ENCODE data around the gene SDF2L1. TPM values are rescaled to one million over a fixed set of nuclear protein-coding genes. Genes with fewer than 3 reads are reported as not detected.
"Not testable (repeated sequence)": the region's sequence is repeated elsewhere in the genome, so short reads cannot be mapped to it uniquely, and the experiment has no call there.

SDF2L1 gene, protein sequence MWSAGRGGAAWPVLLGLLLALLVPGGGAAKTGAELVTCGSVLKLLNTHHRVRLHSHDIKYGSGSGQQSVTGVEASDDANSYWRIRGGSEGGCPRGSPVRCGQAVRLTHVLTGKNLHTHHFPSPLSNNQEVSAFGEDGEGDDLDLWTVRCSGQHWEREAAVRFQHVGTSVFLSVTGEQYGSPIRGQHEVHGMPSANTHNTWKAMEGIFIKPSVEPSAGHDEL
- 29.4 and 33.8 TPM in 2 replicates for total RNA-seq
- long read RNA-seq, partial matches to known transcripts: 0 of 2 reads
- long read RNA-seq, other reads (novel, unspliced or antisense): 0 of 2 reads

DNA sequence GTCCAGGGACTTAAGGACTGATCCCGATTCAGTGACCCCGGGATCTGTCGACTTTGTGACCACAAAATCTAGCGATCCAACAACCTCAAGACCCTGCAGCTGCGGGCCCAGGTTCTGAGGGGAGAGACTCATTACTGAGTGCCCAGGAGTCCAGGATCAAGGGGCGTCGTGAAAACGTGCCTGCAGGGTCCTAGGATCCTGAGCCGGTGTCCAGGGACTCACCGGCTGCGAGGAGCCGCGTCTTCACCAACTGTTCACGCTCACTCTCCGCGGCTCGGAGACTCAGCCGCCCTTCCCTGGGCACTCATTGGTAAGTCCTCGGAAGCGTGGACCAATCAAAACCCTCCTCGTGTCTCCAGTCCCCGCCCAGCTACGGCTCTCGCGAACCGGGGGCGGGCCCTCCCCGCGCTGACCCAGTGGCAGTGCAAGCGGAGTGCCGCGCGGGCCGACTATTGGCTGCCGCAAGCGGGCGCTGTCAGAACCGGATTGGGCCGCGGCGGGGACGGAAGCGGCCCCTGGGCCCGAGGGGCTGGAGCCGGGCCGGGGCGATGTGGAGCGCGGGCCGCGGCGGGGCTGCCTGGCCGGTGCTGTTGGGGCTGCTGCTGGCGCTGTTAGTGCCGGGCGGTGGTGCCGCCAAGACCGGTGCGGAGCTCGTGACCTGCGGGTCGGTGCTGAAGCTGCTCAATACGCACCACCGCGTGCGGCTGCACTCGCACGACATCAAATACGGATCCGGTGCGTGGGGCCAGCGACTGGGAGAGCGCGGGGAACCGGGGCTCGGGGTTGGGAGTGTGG, at the start of gene SDF2L1:
TSS of gene SDF2L1 (plus strand) at position 514 of the 795 bp plus-strand sequence. CDS start at position 549, 35 bp downstream.
- H3K27ac Mint-ChIP-seq (ENCODE audit: unreplicated experiment): peak within 1 kb of the TSS; percentile 78
- TF ChIP-seq, protein P1, sequence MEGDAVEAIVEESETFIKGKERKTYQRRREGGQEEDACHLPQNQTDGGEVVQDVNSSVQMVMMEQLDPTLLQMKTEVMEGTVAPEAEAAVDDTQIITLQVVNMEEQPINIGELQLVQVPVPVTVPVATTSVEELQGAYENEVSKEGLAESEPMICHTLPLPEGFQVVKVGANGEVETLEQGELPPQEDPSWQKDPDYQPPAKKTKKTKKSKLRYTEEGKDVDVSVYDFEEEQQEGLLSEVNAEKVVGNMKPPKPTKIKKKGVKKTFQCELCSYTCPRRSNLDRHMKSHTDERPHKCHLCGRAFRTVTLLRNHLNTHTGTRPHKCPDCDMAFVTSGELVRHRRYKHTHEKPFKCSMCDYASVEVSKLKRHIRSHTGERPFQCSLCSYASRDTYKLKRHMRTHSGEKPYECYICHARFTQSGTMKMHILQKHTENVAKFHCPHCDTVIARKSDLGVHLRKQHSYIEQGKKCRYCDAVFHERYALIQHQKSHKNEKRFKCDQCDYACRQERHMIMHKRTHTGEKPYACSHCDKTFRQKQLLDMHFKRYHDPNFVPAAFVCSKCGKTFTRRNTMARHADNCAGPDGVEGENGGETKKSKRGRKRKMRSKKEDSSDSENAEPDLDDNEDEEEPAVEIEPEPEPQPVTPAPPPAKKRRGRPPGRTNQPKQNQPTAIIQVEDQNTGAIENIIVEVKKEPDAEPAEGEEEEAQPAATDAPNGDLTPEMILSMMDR (conservative IDR thresholded peaks at IDR 0.05): peak; percentile 7
- no peaks in the 10 kb centered on the region for H3K27me3 Mint-ChIP-seq (ENCODE audit: low read depth)
- H3K4me1 Mint-ChIP-seq: peaks cover 35% of the 10 kb centered on the region
- H3K4me3 Mint-ChIP-seq: peak within 1 kb of the TSS; percentile 88
- H3K36me3 Mint-ChIP-seq (ENCODE audit: low read depth): peaks cover 9% of the 10 kb centered on the region
- no peaks in the 10 kb centered on the region for H3K9me3 Mint-ChIP-seq
- DNase-seq (ENCODE audit: low read depth, low spot score): peak; percentile 94

DNA sequence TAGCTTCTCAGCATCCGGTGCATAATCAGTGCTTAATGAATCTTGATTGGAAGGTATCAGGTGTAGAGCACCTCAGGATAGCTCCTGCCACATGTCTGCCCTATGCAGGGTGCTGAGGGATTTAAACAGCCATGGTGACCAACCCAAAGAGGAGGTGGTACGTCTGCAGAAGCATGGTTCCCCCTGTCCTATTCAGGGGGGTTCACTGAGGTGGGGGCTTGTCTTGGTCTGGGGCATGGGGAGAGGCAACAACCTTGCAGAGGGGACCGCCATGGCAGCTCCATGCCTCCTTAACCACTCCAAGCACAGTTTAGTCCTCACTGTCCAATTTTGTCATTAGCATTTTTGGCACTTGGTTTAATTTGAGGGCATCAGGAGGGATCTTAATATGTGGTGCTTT, 49.7 kb upstream of the SDF2L1 start:
- Mint-ChIP-seq H3K4me1 (peaks cover 12% of the 10 kb centered on the region), H3K9me3 (no peaks in the 10 kb centered on the region), H3K27me3 (ENCODE audit: low read depth) (no peaks in the 10 kb centered on the region), H3K36me3 (ENCODE audit: low read depth) (peaks cover 18% of the 10 kb centered on the region), H3K4me3 (no peak overlapping the region), H3K27ac (ENCODE audit: unreplicated experiment) (no peak overlapping the region)
- TF ChIP-seq, protein P1 (conservative IDR thresholded peaks at IDR 0.05): no peak
- no peak for DNase-seq (ENCODE audit: low read depth, low spot score)

DNA sequence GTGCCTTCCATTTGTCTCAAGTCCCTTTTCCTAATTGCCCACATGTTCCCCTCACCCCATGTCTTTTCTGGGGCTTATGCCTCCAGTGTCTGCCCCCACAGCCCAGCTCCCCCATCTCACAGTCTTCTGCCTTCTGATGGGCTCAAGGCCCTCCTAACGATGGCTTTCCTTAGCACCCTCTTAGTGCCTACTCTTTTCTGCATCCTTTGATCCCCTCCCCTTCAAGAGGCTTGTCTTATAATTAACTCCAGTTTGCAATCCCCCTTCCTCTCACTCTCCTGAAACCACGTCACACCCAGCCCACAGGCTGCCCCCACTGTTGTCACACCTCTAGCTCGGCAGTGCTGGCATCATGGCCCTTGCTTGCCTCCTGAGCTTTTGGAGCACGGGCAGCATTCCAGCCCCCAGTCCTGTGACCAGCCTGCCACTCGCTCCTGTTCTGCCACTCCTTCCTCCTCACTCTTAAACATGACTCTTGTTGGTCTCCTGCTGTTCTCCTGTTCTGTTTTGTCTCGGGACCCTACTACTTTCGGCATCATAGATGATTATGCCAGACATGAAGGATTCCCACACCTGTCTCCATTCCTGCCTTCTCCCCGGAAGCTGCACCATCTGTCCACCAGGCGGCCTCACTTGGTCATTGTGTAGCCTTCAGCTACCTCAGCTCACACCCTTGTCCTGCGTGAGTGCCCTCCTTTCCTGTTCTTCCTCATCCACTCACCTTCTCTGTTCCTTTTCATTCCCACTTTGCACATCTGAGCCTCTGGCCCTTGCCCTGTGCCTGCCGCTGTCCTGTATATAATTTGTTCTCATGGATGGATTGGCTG, 48.5 kb upstream of the SDF2L1 start:
- no peaks in the 10 kb centered on the region for H3K27me3 Mint-ChIP-seq (ENCODE audit: low read depth)
- H3K4me3 Mint-ChIP-seq: no peak overlapping the region
- H3K4me1 Mint-ChIP-seq: peaks cover 5% of the 10 kb centered on the region
- DNase-seq (ENCODE audit: low read depth, low spot score): peak; percentile 11
- peaks cover 20% of the 10 kb centered on the region for H3K36me3 Mint-ChIP-seq (ENCODE audit: low read depth)
- no peaks in the 10 kb centered on the region for H3K9me3 Mint-ChIP-seq
- TF ChIP-seq, protein P1 (conservative IDR thresholded peaks at IDR 0.05): peak; percentile 48
- no peak overlapping the region for H3K27ac Mint-ChIP-seq (ENCODE audit: unreplicated experiment)

DNA sequence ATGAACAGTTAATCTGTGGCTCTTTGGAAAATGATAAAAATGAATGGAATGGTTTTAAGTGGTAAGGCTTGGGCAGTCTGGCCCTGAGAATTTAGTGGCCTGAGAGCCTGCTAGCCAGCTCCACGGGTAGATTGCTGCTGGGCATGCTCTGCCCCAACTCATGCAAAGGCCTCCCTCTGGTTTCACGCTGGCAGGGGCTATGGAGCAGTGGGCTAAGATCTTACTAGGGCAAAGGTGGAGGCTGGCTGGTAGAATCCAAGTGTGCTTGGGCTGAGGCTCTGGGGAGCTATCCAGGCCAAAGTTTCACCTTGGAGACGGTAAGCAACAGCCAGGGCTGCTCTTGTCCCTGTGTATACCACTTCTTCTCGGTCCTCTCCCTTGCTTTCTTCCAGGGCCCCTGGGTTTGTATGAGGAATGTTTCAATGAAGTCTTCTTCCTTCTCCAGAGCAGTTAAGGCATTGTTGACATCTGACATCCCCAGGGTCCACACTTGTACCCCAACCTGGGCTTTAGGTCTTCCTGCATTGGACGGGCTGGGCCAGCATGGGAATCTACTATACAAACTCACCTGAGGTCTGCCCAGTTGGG, 47.1 kb upstream of the SDF2L1 start:
- Mint-ChIP-seq H3K9me3 (no peaks in the 10 kb centered on the region), H3K27ac (ENCODE audit: unreplicated experiment) (no peak overlapping the region), H3K27me3 (ENCODE audit: low read depth) (no peaks in the 10 kb centered on the region), H3K4me1 (peaks cover 5% of the 10 kb centered on the region), H3K4me3 (no peak overlapping the region), H3K36me3 (ENCODE audit: low read depth) (peaks cover 23% of the 10 kb centered on the region)
- TF ChIP-seq, protein P1 (conservative IDR thresholded peaks at IDR 0.05): no peak
- DNase-seq (ENCODE audit: low read depth, low spot score): no peak

DNA sequence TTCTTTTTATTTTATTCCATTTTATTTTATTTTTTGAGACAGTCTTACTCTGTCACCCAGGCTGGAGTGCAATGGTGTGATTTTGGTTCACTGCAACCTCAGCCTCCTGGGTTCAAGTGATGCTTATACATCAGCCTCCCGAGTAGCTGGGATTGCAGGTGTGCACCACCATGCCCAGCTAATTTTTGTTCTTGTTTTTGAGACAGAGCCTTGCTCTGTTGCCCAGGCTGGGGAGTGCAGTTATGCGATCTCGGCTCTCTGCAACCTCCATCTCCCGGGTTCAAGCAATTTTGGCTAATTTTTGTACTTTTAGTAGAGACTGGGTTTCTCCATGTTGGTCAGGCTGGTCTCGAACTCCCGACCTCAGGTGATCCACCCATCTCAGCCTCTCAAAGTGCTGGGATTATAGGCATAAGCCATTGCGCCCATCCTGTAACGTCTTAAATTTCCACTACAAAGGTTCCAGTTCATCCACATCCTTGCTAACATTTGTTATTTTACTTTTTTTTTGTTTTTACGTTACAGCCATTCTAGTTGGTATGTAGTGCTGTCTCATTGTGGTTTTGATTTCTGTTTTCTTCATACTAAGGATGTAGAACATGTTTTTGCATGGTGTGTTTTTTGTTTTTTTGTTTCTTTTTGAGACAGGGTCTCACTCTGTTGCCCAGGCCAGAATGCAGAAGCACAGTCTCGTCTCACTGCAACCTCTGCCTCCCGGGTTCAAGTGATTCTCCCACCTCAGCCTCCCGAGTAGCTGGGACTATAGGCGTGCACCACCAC, 45.6 kb upstream of the SDF2L1 start:
- H3K9me3 Mint-ChIP-seq; H3K27me3 Mint-ChIP-seq (ENCODE audit: low read depth); H3K27ac Mint-ChIP-seq (ENCODE audit: unreplicated experiment); H3K4me1 Mint-ChIP-seq; DNase-seq (ENCODE audit: low read depth, low spot score); H3K4me3 Mint-ChIP-seq: not testable (repeated sequence)
- H3K36me3 Mint-ChIP-seq (ENCODE audit: low read depth): peaks cover 23% of the 10 kb centered on the region

All from neural crest cell (in vitro differentiated cells).